ENCODE data around the gene DNAH2. TPM values are rescaled to one million over a fixed set of nuclear protein-coding genes. Genes with fewer than 3 reads are reported as not detected.
"Not testable (repeated sequence)": the region's sequence is repeated elsewhere in the genome, so short reads cannot be mapped to it uniquely, and the experiment has no call there.

Gene DNAH2
- total RNA-seq, 1 donor = under 0.01 TPM

DNA sequence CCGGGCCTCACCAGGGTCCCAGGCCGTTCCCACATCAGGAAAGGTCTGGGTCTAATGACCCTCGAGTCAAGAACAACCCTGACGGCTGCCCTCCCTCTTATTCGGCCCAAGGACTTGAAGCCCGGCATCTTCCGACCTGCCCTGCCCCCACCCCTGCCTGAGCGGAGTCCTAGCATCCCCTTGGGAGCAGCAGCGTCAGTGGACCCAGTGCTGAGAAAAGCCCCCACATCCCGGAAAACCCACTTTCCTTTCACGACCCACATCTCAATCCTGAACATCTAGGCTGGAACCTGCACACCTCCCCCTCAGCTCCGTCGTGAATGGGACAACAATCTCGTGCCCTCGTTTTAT is 138.1 kb downstream of the DNAH2 start:
- H3K27me3 ChIP-seq (ENCODE audit: insufficient read depth, low read length) = no peaks in the 10 kb centered on the region
- H3K9me3 ChIP-seq (ENCODE audit: low read depth, low read length) = no peaks in the 10 kb centered on the region
- no peak overlapping the region for H3K4me3 ChIP-seq (ENCODE audit: low read length)
- H3K4me1 ChIP-seq (ENCODE audit: insufficient read depth, low read length) = peaks cover 48% of the 10 kb centered on the region

DNA sequence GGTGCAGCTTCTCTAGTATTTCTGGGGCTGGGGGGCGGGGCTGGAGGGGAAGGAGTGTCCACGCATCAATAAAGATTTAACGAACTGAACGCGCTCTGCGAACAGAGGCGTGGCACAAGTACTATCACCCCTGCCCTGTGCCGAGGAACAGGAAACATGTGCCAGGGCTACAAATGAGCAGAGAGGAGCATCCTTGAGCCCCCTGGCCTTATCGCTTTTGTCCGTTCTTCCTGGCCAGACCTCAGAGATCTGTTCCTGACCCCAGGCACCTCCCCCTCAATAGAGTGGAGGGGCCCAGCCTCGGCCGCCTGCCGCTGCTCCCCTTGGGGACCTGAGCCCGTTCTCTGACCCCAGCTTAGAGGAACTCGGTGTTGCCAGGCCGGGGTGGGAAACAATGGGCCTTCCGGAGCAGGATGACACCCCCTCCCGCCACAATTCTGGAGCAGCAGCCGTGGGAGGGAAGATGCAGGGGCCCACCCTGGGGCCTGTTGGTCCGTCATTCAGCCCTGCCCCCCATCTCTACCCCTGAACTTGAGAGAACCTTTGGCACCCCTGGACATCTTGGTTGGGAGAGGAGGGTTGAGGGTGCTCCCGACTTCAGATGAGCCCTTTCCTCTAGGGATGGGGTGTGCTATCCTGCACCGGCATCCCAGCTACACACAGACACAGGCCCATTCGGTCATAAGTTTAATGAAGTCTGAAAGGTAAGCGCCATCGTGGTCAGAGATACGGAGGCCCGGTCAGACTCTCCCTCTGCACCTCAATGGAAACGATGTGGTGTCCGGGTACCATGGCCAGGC is 138.7 kb downstream of the DNAH2 start:
- H3K9me3 ChIP-seq (ENCODE audit: low read depth, low read length) = no peaks in the 10 kb centered on the region
- peak overlapping the region; percentile 52 for H3K4me3 ChIP-seq (ENCODE audit: low read length)
- H3K4me1 ChIP-seq (ENCODE audit: insufficient read depth, low read length) = peaks cover 43% of the 10 kb centered on the region
- H3K27me3 ChIP-seq (ENCODE audit: insufficient read depth, low read length) = no peaks in the 10 kb centered on the region

DNA sequence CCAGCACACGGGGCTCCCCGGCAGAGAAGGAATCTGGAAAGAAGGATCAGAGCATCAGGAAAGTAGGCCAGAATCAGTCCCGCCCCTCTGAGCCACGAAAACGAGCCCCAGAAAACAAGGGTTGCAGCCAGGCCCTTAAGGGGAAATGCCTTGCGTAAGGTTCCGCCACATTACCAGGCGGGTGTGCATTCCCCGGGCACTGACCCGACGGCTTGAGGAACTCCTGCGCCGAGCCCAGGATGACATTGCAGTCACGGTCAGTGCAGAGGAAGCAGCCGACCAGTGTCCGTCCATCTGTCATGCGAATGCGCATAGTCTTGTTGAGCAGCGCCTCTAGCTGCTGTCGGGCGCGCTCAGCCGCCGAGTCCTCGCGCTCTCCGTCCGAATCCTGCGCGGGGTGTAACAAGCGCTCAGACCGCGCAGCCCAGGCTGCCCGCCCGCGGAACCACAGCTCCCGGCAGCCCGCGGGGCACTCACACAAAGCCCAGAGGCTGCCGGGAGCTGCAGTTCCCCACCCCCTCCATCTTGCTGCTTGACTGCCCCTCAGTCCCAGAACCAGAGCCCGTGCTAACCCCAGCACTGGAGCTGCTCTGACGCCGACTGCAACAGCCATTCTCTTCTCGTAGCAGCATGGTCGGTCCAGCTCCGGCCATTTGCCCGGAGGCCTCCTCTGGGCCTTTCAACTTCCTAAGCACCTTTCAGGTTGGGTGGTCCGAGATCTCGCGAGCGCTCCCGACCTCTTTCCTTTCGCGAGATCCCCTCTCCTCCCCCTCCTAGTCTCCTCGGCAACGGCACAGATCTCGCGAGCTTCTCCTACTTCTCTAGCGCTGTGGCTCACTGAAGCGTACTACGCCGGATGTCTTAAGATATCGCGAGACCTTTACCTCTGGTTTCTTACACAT is 139.5 kb downstream of the DNAH2 start, which contains the start of gene NAA38:
NAA38 (minus strand) TSS at position 749 of the 902 bp plus-strand sequence; CDS start at position 653, 96 bp downstream.
- H3K27me3 ChIP-seq (ENCODE audit: insufficient read depth, low read length) = no peaks in the 10 kb centered on the region
- H3K9me3 ChIP-seq (ENCODE audit: low read depth, low read length) = no peaks in the 10 kb centered on the region
- H3K4me1 ChIP-seq (ENCODE audit: insufficient read depth, low read length) = peaks cover 35% of the 10 kb centered on the region
- peak within 1 kb of the TSS; percentile 52 for H3K4me3 ChIP-seq (ENCODE audit: low read length)

GRCh38 chr17:7857713-7858521 is 140.4 kb downstream of the DNAH2 start, which contains the start of gene CYB5D1:
TSS of gene CYB5D1 (plus strand) at chr17:7858003. CDS start at chr17:7858135, 132 bp downstream.
- Histone ChIP-seq H3K4me1 (ENCODE audit: insufficient read depth, low read length) (peaks cover 33% of the 10 kb centered on the region), H3K4me3 (ENCODE audit: low read length) (peak within 1 kb of the TSS; percentile 52), H3K27me3 (ENCODE audit: insufficient read depth, low read length) (no peaks in the 10 kb centered on the region), H3K9me3 (ENCODE audit: low read depth, low read length) (no peaks in the 10 kb centered on the region)

DNA sequence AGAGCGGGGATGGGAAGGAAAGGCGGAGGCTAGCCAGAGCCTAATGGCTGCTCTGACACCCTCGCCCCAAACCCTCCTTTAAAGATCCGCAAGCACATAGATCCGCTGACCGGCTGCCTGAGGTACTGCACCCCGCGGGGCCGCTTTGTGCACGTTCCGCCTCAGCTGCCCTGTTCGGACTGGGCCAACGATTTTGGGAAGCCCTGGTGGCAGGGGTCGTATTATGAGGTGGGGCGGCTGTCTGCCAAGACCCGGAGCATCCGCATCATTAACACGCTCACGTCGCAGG is 140.9 kb downstream of the DNAH2 start:
- H3K4me1 ChIP-seq (ENCODE audit: insufficient read depth, low read length) = peaks cover 33% of the 10 kb centered on the region
- no peaks in the 10 kb centered on the region for H3K9me3 ChIP-seq (ENCODE audit: low read depth, low read length)
- H3K27me3 ChIP-seq (ENCODE audit: insufficient read depth, low read length) = no peaks in the 10 kb centered on the region
- peak overlapping the region; percentile 52 for H3K4me3 ChIP-seq (ENCODE audit: low read length)

- H3K27me3 ChIP-seq (ENCODE audit: insufficient read depth, low read length) = no peaks in the 10 kb centered on the region
- no peak overlapping the region for H3K4me3 ChIP-seq (ENCODE audit: low read length)
- no peaks in the 10 kb centered on the region for H3K9me3 ChIP-seq (ENCODE audit: low read depth, low read length)
- peaks cover 33% of the 10 kb centered on the region for H3K4me1 ChIP-seq (ENCODE audit: insufficient read depth, low read length)
Observed at GRCh38 chr17:7859028-7859427, 141.5 kb downstream of the DNAH2 start.

DNA sequence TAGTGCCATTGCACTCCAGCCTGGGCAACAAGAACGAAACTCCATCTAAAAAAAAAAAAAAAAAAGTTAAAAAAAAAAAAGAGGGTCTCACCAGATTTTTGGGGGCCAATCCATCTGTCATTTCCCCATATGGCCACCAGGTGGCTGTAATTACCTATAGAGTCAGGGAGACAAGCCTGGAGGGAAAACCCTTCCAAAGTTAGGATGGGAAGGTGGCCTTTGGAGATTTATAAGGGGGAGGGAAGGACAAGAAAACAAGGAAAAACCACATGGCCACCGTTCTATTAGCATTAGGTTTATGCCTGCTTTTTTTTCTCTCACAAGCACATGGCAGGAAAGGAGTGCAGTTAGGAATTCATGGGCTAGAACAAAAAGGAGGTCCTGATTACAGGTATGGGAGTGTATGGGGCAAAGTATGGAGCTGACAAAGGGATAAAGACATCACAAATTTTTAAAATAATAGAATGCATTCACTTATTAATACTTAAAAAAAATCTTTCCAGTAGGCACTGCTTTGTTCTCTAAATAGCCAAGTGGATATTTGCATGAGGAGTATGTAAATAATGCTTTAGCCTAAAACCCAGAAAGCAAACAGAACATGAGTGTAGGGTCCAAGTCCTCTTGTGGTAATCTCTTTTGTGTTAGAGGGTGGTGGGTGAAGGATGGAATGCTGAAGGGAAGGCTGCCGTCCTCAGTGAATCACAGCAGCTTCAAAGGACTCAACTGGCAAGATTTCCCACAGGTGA is 145.3 kb downstream of the DNAH2 start:
- Histone ChIP-seq H3K4me3 (ENCODE audit: low read length) (no peak overlapping the region), H3K4me1 (ENCODE audit: insufficient read depth, low read length) (peaks cover 26% of the 10 kb centered on the region), H3K27me3 (ENCODE audit: insufficient read depth, low read length) (no peaks in the 10 kb centered on the region), H3K9me3 (ENCODE audit: low read depth, low read length) (no peaks in the 10 kb centered on the region)

DNA sequence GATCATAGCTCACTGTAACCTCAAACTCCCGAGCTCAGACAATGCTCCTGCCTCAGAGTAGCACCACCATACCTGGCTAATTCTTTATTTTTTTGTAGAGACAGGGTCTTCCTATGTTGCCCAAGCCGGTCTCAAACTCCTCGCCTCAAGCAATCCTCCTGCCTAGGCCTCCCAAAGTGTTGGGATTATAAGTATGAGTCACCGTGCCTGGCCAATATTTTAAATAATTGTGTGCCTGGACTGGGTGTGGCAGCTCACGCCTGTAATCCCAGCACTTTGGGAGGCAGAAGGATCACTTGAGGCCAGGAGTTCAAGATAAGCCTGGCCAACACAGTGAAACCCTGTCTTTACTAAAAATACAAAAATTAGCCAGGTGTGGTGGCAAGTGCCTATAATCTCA is 146.8 kb downstream of the DNAH2 start:
- H3K9me3 ChIP-seq (ENCODE audit: low read depth, low read length); H3K4me3 ChIP-seq (ENCODE audit: low read length); H3K27me3 ChIP-seq (ENCODE audit: insufficient read depth, low read length): not testable (repeated sequence)
- H3K4me1 ChIP-seq (ENCODE audit: insufficient read depth, low read length) = peaks cover 28% of the 10 kb centered on the region

- H3K4me1 ChIP-seq (ENCODE audit: insufficient read depth, low read length) = peaks cover 35% of the 10 kb centered on the region
- H3K27me3 ChIP-seq (ENCODE audit: insufficient read depth, low read length) = no peaks in the 10 kb centered on the region
- no peak overlapping the region for H3K4me3 ChIP-seq (ENCODE audit: low read length)
- H3K9me3 ChIP-seq (ENCODE audit: low read depth, low read length) = no peaks in the 10 kb centered on the region
Observed at GRCh38 chr17:7864995-7865650, 147.6 kb downstream of the DNAH2 start.

DNA sequence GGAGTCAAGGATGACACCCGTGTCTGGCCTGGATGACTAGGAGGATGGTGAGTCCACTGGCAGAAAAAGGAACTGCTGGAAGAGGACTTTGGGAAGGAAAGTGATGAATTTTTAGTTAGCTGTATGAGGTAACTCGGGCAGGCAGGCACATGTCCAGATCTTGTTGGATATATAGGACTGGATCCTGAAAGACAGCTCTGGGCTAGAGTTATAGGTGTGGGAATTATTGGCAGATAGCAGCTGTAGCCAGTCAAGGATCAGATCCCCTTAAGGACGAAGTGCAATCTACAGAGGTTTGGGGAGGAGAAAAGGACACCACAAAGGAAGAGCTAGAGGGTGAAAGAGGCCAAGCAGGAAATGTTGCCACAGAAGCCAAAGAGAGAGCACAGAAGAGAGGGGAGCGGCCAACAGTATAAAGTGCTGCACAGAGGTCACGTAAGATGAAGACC is 150.4 kb downstream of the DNAH2 start:
- Histone ChIP-seq H3K4me1 (ENCODE audit: insufficient read depth, low read length) (peaks cover 57% of the 10 kb centered on the region), H3K9me3 (ENCODE audit: low read depth, low read length) (no peaks in the 10 kb centered on the region), H3K4me3 (ENCODE audit: low read length) (no peak overlapping the region), H3K27me3 (ENCODE audit: insufficient read depth, low read length) (no peaks in the 10 kb centered on the region)

- Histone ChIP-seq H3K9me3 (ENCODE audit: low read depth, low read length) (no peaks in the 10 kb centered on the region), H3K4me1 (ENCODE audit: insufficient read depth, low read length) (peaks cover 64% of the 10 kb centered on the region), H3K27me3 (ENCODE audit: insufficient read depth, low read length) (no peaks in the 10 kb centered on the region), H3K4me3 (ENCODE audit: low read length) (no peak overlapping the region)
Observed at GRCh38 chr17:7873051-7873450, 155.5 kb downstream of the DNAH2 start.

DNA sequence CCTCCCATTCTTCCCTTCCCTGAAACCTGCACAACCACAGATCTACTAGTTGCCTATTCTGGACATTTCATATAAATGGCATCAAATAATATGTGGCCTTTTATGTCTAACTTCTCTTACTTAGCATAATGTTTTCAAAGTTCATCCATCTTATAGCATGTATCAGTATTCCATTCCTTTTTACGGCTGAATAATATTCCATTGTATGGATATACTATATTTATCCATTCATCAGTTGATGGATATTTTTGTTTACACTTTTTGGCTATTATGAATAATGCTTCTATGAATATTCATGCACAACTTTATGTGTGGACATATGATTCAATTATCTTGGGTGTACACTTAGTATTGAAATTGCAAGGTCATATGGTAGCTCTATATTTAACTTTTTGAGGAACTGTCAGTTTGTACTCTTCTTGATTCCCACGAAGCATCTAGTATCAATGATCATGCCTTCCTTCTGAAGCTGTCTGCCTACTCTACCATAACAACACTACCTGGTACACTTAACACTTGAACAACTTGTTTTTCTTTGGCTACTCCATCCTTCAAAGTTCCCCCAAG is 158.3 kb downstream of the DNAH2 start:
- H3K4me3 ChIP-seq (ENCODE audit: low read length) = no peak overlapping the region
- no peaks in the 10 kb centered on the region for H3K9me3 ChIP-seq (ENCODE audit: low read depth, low read length)
- H3K27me3 ChIP-seq (ENCODE audit: insufficient read depth, low read length) = no peaks in the 10 kb centered on the region
- H3K4me1 ChIP-seq (ENCODE audit: insufficient read depth, low read length) = peaks cover 51% of the 10 kb centered on the region

DNA sequence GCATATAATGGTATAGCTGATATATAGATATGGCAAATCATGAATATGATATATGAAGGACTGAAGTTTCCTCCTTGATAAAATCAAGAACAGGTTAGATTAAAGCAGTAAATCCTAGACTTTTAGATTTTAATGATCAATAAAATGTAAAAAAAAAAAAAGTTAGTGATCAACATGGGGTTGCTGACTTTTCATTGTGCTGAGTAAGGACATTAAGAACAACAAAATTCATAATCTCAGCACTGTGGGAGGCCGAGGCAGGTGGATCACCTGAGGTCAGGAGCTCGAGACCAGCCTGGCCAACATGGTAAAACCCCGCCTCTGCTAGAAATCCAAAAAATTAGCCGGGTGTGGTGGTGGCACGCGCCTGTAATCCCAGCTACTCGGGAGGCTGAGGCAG is 160.7 kb downstream of the DNAH2 start:
- Histone ChIP-seq H3K27me3 (ENCODE audit: insufficient read depth, low read length) (no peaks in the 10 kb centered on the region), H3K4me1 (ENCODE audit: insufficient read depth, low read length) (peaks cover 59% of the 10 kb centered on the region), H3K4me3 (ENCODE audit: low read length) (no peak overlapping the region), H3K9me3 (ENCODE audit: low read depth, low read length) (no peaks in the 10 kb centered on the region)
